ENCODE measurements around the gene MTHFSD.
A peak's percentile ranks its signal among the peaks of the same experiment; 100 is the strongest.

MTHFSD gene

GRCh38 chr16:86549076-86549892, 5.8 kb downstream of the MTHFSD start:
- no peak for DNase-seq

DNA sequence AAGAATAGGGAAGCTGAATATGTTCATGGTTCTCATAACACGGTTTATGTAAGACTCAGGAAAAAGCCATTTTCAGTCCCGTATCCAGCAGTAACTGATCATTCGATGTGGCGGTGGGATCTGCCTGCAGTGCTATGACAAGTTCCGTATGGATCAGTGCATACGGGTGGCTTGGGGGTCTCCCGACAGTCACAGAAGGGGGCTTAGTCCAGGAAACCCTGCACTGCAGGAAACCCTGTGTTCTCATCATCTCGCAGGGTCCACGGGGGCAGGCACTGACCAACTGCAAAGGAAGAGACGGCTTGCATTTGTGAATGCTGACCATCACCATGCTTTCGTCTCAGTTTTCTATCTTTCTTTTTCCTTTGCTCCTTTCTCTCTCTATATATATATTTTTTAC, 7.7 kb downstream of the MTHFSD start:
- no peak for DNase-seq

DNA sequence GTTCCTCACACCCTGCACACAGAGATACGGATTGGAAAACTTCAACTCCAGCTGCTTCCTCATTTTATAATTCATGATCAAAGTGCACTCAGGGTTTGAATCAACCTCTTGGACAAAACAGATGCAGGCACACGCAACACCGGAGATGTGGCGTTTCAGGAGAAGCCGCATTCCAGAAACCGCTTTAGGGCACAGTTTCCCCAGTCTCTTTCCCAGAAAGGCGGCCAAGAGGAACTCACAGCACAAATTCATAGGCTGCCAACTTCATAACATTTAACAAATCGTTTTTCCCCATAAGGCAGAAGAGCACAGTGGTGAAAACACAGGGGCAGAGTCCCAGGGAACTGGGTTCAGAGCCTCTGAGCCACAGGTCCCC, 8.4 kb downstream of the MTHFSD start:
- DNase-seq = no peak

DNA sequence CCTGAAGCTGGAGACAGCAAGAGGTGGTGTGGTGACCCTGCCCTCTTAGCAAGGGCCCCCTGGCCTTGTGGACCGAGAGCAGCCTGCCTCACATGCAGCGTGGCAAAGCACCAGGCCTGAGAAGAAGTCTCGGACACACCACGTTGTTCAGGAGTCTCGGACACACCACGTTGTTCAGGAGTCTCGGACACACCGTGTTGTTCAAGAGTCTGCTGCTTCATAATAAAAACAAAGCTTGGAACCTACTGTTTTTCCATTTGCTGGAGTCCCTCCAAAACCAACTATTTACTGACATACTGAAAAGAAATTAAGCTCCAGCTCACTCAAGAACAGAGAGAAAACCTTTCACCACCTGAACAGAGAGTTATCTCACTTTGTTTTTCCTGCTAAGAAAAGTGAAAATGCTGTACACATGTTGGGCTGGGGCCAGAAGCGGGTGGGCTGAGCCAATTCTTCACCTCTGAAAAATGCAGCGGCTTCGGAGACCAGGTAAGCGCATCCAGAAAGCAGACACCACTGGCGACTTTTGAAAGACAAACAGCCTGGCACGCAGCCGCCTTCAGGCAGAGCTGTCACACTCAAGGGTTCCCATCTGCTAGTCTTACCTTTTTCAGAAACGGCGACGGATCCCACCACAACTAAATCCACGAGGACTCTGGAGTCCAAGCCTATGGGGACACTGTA, 8.9 kb downstream of the MTHFSD start:
- DNase-seq = no peak

DNA sequence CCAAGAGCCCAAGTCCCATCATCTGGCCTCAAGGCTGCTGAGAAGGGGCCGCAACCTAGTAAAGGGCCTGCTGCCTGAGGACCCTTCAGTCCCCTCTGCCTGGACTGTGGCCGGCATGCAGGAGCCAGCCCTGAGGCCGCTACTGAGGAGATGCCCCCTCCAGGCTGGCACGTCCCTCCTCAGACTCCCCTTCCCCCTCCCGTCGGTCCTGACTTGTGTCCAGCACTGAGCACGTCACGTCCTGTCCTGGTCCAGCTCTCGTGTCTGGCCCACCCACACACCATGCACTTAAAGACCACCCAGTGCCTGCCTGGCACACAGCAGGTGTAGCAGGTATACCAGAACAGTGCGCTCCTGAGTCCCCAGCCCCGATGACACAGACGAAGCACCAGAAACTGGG, 9.6 kb downstream of the MTHFSD start:
- DNase-seq = no peak

DNA sequence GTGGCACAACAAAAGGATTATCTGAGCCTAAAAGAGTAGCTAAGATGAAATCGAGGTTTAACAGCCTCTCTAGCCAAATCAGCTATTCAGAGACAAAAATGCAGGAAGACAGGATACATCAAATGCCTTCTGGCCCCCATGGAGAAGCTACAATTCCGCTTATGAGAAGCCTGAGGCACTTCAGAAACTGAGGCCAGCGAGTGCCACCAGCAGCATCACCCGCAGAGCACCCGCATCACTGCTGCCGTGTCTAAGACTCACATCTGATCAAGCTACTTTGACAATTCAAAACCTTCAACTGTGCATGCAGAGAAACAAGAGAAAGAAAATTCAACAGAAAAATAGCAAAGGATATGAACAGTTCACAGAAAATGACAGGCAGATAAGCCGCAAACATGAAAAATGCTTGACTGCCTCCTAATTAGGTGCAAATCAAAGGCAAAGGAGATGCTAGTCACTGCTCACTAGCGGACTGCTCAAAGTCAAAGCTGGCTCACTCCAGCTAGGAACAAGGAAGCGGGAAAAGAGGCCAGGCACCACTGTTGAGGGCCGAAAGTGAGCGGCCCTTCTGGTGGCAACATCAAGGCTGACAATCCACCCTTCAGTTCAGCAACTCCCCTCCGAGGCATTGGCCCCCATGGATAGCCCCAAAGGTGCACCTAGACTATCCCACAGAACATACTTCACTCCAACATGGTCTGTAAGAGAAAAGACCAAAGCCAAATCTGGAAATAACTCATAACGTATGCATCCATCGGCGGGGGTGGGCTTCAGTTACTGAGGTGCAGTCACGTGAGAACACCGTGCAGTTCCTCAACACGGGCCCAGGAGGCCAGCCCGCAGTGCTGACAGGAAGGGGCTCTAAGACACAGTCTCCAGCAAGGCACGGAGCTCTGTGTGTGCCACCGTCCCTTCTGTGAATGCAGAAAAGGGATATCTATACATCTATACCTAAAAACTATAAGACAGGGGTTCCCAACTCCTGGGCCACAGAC, 12.0 kb downstream of the MTHFSD start:
- no peak for DNase-seq

DNA sequence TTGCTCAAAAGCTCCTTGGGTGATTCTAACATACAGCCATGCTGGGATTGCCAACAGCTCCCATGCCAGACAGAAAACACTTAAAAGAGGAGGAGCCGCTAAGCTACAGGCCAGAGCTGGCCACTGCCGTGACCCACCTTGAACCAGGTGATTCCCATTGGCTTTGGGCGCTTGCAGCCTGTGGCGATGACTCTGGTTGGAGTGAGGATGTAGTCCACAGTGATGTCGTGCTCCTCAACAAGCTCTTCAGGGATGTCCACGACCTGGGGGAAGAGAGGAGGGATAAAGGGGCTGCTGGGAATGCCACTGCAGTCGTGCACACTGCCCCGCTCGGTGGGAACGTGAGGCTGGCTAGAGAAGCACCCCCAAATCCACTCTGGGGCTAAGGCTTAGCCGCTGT, 13.5 kb downstream of the MTHFSD start:
- no peak for DNase-seq

GRCh38 chr16:86540894-86541293, 14.1 kb downstream of the MTHFSD start:
- DNase-seq = no peak

DNA sequence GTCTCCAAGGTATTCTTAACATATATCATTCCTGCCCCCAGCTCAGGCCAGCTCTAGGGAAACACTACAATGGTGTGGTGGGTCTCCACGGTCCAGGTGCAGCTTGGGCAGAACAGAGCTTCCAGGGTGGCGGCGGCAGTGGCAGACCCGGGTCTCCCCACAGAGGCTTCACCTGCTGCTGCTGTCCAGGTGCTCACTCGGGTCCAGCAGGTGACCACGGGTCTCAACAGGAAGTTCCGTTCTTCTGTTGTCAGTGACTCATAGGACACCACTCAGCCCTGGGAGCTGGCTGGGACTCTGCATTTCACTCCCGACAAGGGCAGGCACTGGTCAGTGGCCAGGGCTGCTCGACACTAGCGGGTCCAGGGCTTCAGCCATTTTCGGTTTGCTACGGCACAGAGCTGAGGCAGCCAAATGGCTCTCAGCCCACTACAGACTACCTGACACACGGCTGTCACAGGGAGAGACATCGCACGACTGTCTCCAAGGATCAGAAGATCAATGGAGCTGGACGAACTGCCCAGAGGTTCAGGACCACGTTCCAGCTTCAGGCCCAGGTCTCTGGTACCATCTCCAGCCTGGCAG, 16.7 kb downstream of the MTHFSD start:
- no peak for DNase-seq

DNA sequence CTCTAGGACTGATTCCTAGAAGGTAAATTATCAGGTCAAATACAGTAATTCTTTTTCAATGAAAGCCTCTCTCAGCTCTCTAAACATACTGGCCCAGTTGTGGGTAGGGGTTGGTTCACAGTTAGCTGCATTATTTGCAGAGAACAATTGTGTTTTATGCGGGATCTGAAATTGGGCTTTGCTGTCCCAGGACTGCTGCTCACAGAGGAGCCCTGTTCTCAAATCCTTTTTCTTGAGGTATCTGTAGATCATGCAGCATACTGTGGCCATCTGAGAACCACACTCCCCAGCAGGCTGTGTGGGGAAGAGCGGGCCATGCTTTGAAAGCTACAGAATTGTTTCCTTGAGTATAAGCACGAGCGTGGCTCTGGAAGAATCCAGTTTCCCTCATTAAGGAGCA, 17.5 kb downstream of the MTHFSD start:
- DNase-seq = no peak

DNA sequence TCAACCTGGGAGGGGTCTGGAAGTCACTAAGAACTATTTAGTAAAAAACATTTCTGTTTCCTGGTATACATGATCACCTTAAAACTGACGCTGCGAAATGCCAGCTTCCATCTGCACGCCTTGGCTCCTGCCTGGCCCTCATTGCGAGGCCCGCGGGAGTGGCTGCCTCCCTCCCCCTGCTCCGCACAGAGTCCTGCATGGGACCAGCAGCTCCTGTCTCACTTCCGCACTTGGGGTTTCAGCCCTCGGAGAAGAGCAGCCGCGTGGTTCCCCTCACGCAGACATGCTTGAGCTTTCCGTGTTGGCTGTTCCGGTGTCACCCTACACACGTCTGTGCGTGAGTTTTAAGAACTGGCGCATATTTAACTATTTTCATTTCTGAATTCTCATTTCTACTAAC, 18.4 kb downstream of the MTHFSD start:
- no peak for DNase-seq

- DNase-seq = no peak
These were observed 20.0 kb downstream of the MTHFSD start for GRCh38 chr16:86534779-86535615.

GRCh38 chr16:86533767-86534351, 21.2 kb downstream of the MTHFSD start:
- DNase-seq = no peak

- no peak for DNase-seq
These were observed 22.0 kb downstream of the MTHFSD start for GRCh38 chr16:86533076-86533475.

DNA sequence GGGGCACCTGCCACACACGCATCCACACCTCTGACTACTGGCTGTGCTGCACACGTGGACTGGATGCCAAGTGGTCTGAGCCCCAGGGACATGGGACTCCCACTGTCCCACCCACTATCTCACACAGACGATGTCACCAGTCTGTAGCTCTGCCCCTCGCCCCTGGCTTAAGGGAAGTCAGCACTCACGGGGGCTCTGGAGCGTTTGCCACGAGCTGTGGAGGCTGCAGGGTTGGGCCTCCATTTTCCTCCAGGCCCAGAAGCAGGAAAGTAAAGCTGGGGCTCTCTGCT, 22.6 kb downstream of the MTHFSD start:
- DNase-seq = no peak

- DNase-seq = no peak
These were observed 23.2 kb downstream of the MTHFSD start for GRCh38 chr16:86531641-86532525.

- DNase-seq = no peak
These were observed 23.9 kb downstream of the MTHFSD start for GRCh38 chr16:86531191-86531545.

- DNase-seq = no peak
These were observed 24.5 kb downstream of the MTHFSD start for GRCh38 chr16:86530251-86531190.

GRCh38 chr16:86529160-86529559, 25.9 kb downstream of the MTHFSD start:
- DNase-seq = peak; percentile 13
